GM20000 (cell line): ENCODE data around the gene AKAP8.

Source experiments
- DNase-seq: peaks from one replicate; pipeline ENCODE4 v3.0.0; 2012; ENCODE audit warnings: low spot score
- TF ChIP-seq, protein P1 (sequence below): IDR thresholded peaks from 2 replicates; pipeline ENCODE4 v1.5.1; 2012; ENCODE audit warnings: mild to moderate bottlenecking, control low read depth; ENCODE audit errors: extremely low read depth, missing control alignments

The AKAP8 gene

DNA sequence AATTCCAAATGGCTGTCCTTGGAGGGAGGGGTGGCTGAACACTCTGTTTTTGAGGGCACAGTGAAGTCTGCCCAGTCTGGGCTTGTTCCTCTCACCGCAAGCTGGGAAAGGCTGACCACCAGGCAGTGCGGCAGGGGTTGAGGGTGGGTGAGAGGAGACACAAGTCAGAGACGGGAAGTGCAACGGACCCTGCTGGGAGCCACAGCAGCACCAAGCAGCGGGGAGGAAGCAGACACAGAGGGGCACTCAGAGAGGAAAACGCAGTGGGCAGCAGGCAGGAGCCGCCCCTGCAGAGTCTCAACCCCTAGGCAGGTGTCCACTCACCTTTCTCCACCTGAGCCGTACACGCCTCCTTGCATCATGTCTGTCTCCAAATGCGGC is 23.6 kb upstream of the AKAP8 start:
- TF ChIP-seq, protein P1, sequence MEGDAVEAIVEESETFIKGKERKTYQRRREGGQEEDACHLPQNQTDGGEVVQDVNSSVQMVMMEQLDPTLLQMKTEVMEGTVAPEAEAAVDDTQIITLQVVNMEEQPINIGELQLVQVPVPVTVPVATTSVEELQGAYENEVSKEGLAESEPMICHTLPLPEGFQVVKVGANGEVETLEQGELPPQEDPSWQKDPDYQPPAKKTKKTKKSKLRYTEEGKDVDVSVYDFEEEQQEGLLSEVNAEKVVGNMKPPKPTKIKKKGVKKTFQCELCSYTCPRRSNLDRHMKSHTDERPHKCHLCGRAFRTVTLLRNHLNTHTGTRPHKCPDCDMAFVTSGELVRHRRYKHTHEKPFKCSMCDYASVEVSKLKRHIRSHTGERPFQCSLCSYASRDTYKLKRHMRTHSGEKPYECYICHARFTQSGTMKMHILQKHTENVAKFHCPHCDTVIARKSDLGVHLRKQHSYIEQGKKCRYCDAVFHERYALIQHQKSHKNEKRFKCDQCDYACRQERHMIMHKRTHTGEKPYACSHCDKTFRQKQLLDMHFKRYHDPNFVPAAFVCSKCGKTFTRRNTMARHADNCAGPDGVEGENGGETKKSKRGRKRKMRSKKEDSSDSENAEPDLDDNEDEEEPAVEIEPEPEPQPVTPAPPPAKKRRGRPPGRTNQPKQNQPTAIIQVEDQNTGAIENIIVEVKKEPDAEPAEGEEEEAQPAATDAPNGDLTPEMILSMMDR, result no peak
- no peak for DNase-seq

DNA sequence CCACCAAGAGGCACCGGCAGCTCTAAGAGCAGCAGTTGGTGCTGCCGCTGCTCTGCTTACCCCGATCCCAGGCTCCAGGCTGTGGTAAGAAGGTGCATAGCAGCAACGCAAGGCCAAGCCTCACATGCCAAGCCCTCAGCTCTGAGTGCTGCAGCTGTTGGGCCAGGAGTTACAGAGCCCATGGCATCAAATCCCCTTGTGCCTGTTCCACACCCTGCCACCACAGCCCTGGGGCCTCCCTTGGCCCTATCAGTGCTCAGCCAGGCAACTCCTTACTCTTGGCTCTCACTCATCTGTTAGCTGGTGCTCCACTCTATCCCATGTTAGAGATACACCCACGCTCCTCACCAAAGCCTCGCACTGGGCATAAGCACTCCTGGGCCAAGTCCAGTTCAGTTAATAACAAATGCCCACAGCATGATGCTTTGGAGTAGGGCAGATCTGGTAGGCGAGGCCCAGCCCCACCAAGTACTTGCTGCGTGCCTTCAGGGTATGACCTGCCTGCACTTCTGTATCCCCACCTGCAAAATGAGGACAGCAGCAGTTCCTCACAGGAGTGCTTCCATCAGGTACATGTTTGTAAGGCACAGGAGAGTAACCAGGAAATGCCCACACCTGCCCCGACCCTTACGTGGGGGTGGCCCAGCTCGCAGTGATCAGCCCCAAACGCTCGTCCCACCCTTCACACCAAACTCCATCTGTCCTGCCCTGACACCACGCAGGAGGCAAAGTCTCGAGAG is 23.0 kb upstream of the AKAP8 start:
- TF ChIP-seq, protein P1, result no peak
- no peak for DNase-seq

DNA sequence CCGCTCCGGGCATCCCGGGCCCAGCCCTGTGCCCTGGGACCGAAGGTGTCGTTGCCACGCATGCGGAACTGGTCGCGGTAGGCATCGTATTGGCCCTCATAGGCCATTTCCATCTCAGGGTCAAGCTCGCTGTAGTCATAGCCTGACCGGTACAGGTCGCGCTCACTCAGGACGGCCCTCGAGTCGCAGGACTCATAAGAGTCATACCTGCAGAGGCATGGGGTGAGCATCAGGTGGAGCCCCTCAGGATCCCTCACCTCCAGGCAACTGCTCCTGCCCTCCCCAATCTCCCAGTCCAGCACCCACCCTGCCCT is 21.8 kb upstream of the AKAP8 start:
- DNase-seq, result no peak
- TF ChIP-seq, protein P1, result no peak

DNA sequence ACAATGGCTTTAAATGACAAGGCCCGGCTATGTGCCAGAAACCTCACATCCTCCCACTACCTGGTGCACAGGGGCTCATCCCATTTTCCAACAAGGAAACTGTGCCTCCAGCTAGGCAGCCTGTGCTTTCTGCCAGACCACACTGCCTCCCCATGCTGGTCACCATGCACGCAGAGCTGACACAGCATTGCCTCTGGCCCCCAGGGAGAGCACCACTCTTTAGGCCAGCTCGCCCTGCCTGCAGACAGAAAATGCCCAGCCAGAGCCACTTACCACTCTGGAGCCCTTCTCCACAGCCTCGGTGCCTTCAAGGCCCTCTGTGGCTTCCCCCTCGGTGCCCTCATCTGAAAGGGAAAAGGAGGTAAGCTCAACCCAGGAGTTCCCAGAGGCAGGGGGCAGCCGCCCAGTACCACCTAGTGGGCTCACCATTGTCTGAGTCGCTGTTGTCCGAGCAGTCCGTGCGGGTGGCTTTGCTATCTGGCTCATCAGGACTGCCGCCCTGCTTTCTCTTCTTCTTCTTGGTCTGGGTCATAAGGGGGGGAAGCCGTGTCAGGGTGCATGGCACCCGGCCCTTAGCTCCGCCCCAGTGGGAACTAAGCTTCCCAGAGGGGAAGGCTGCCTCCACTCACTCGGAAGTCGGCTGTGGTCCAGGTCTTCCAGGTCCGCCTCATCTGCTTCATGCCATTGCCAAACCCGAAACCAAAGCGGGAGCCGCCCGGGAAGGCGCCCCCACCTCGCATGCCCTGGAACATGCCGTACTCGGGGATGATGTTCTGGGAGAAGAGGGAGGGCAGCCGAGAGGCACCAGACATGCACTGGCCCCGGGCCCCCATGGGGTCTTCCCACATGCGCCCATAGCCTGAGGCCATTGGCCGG is 21.2 kb upstream of the AKAP8 start:
- TF ChIP-seq, protein P1, result no peak
- no peak for DNase-seq

DNA sequence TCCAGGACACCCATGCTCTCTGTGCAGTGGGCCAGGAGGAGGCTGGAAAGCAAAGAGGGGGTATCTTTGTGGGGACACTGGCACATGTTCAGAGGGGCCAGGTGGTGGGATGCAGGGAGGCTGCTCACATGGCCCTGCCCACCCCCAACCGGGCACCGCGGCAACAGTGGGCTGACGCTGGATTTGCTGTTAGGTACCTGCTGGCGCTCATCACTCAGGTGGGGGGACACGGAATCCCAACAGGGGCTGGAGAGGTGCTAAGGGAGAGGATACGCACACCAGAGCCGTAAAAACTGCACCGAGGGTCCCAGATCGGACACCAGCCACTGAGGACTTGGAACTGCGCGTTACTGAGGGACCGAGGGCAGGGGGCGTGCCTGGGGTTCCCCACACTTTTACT is 20.0 kb upstream of the AKAP8 start:
- DNase-seq, result no peak
- TF ChIP-seq, protein P1, result no peak

DNA sequence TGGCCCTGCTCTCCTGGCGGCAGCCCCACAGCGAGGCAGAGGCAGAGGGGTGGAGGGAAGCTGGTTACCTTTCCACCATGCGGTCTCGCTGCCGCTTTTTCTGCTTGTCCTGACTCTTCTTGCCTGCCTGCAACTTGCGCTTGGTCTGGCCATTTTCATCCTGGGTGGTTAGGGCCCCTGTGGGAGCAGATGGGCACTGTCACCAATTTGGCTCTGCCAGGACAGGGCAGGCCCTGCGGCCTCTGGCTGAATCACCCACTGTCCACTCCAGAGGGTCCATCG is 19.6 kb upstream of the AKAP8 start:
- TF ChIP-seq, protein P1, result no peak
- no peak for DNase-seq

DNA sequence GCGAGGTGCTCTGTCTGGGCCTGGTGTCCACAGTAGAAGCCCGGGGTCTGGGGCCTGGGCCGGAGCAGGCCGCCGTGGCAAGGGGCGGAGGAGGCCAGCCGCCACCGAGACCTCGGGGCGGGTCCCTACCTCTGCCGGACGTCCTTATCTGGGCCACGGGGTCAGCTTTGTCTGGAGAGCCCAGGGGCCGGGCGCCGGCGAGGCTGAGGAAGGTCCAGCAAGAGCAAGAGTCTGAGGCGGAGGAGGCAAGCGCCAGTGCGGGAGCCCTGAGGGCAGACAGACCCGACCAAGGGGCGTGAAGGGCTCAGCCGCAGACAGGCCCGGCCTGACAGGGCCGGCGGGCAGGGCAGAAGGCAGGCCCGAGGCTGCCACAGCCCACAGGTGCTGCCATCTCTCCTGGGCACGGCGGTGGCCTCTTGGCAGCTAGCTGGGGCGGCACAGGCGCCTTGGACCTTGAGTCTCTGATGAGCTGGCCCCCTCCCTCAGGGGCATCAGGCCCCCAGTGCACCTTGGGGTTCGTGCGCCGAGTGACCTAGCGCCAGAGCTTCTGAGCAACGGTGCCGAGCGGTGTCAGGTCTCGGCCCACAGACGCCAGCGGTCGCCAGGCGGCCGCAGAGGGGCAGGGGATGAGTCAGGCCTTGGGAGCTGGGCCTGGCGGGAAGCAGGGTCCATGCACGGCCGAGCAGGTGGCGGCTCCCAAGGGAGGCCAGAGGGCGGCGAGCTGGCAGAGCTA is 19.1 kb upstream of the AKAP8 start:
- DNase-seq, result no peak
- TF ChIP-seq, protein P1, result no peak
